ENCODE data around the gene SERPINB5. TPM values are rescaled to one million over a fixed set of nuclear protein-coding genes. Genes with fewer than 3 reads are reported as not detected.

Gene SERPINB5
- polyA plus RNA-seq, 2 of the 4 experiments (the other 2 are of a cell fraction): 0.08 to 0.12 TPM

DNA sequence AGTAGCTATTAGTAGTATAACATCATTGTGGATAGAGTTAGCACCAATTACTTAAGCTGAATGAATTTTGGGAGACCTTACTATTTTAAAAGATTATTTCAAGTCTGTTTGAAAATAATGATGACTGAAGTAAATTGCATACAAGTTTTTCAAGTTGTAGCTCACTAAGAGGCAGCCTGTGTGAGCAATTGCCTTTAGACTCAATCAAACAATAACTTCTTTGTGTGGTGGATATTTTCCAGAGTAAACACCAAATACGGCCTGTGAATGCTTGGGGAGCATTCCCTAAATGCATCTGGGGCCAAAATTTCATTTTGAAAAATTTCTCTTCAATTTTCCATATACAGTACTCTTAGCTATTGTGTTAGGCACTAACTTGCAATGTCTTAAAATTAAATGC is 73.3 kb downstream of the SERPINB5 start:
- Histone ChIP-seq H3K27ac (no peak overlapping the region), H3K4me2 (no peak overlapping the region), H3K4me3 (no peak overlapping the region), H3K4me1 (no peaks in the 10 kb centered on the region), H3K9me3 (no peaks in the 10 kb centered on the region)
- CTCF ChIA-PET: interaction anchor here (0.8 kb wide), 1 partner anchor 32 kb away, joined by 3 read pairs; no protein-coding TSS in a partner anchor
- no peak for ATAC-seq
- no peak for FAIRE-seq
- POLR2A ChIA-PET: no interaction called here
- 22% methylated on average over 1 of the region's 1 CpG for WGBS (ENCODE audit: missing lambda C conversion rate)
- DNase-seq (ENCODE audit: low read depth in 1 of 2, low spot score in 1 of 2): no peak
- TF ChIP-seq RAD21 (conservative IDR thresholded peaks at IDR 0.05 in 1 of 2, IDR thresholded peaks at IDR 0.05 in 1 of 2) (no peak), SMC3 (IDR thresholded peaks at IDR 0.05) (no peak), NFE2L2 (conservative IDR thresholded peaks at IDR 0.05; ENCODE audit: low read length) (no peak), ZC3H11A (IDR thresholded peaks at IDR 0.05) (no peak), FOSB (CRISPR knock-in tag; IDR thresholded peaks at IDR 0.05) (no peak), CBX8 (IDR thresholded peaks at IDR 0.05) (no peak), POLR2AphosphoS2 (conservative IDR thresholded peaks at IDR 0.05; ENCODE audit: low read length) (no peak), GATA3 (IDR thresholded peaks at IDR 0.05; ENCODE audit: borderline replicate concordance) (no peak), MYC (IDR thresholded peaks at IDR 0.05; ENCODE audit: borderline replicate concordance, low read length) (no peak), MAFK (IDR thresholded peaks at IDR 0.05; ENCODE audit: partially characterized antibody) (no peak), FOXS1 (CRISPR knock-in tag; IDR thresholded peaks at IDR 0.05) (no peak), JUN (IDR thresholded peaks at IDR 0.05) (no peak), CHD4 (IDR thresholded peaks at IDR 0.05; ENCODE audit: borderline replicate concordance) (no peak), HEYL (CRISPR knock-in tag; IDR thresholded peaks at IDR 0.05) (no peak), CBX2 (IDR thresholded peaks at IDR 0.05; ENCODE audit: borderline replicate concordance, low read depth) (no peak), EHF (CRISPR knock-in tag; IDR thresholded peaks at IDR 0.05) (no peak), MAZ (IDR thresholded peaks at IDR 0.05; ENCODE audit: borderline replicate concordance, low read depth, low read length) (no peak)
- TF ChIP-seq, protein P1, sequence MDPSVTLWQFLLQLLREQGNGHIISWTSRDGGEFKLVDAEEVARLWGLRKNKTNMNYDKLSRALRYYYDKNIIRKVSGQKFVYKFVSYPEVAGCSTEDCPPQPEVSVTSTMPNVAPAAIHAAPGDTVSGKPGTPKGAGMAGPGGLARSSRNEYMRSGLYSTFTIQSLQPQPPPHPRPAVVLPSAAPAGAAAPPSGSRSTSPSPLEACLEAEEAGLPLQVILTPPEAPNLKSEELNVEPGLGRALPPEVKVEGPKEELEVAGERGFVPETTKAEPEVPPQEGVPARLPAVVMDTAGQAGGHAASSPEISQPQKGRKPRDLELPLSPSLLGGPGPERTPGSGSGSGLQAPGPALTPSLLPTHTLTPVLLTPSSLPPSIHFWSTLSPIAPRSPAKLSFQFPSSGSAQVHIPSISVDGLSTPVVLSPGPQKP (IDR thresholded peaks at IDR 0.05; ENCODE audit: low read depth, low read length): no peak
- TF ChIP-seq, protein P2, sequence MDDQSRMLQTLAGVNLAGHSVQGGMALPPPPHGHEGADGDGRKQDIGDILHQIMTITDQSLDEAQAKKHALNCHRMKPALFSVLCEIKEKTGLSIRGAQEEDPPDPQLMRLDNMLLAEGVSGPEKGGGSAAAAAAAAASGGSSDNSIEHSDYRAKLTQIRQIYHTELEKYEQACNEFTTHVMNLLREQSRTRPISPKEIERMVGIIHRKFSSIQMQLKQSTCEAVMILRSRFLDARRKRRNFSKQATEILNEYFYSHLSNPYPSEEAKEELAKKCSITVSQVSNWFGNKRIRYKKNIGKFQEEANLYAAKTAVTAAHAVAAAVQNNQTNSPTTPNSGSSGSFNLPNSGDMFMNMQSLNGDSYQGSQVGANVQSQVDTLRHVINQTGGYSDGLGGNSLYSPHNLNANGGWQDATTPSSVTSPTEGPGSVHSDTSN (IDR thresholded peaks at IDR 0.05): no peak

DNA sequence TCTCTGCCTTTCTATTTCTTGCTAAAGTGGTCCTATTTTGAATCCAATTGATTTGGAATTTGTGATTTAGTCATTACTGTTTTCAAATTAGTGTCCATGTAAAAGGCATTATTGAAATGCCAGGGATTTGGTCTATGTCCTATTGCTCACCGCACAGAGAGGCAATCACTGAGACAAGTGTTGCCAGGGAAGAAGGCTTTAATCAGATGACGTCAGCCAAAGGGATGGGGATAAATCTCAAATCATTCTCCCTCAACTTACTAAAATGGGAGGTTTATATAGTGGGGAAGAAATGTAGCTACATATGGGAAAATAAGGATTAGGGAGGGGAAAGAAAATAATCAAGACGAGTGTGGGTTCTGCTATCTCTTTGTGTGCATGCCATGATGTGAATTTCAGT is 75.0 kb downstream of the SERPINB5 start:
- no peak overlapping the region for H3K4me2 ChIP-seq
- ChIA-PET CTCF (no interaction called here), POLR2A (no interaction called here)
- H3K9me3 ChIP-seq: no peaks in the 10 kb centered on the region
- no peak overlapping the region for H3K4me3 ChIP-seq
- H3K27ac ChIP-seq: no peak overlapping the region
- TF ChIP-seq, protein P3, sequence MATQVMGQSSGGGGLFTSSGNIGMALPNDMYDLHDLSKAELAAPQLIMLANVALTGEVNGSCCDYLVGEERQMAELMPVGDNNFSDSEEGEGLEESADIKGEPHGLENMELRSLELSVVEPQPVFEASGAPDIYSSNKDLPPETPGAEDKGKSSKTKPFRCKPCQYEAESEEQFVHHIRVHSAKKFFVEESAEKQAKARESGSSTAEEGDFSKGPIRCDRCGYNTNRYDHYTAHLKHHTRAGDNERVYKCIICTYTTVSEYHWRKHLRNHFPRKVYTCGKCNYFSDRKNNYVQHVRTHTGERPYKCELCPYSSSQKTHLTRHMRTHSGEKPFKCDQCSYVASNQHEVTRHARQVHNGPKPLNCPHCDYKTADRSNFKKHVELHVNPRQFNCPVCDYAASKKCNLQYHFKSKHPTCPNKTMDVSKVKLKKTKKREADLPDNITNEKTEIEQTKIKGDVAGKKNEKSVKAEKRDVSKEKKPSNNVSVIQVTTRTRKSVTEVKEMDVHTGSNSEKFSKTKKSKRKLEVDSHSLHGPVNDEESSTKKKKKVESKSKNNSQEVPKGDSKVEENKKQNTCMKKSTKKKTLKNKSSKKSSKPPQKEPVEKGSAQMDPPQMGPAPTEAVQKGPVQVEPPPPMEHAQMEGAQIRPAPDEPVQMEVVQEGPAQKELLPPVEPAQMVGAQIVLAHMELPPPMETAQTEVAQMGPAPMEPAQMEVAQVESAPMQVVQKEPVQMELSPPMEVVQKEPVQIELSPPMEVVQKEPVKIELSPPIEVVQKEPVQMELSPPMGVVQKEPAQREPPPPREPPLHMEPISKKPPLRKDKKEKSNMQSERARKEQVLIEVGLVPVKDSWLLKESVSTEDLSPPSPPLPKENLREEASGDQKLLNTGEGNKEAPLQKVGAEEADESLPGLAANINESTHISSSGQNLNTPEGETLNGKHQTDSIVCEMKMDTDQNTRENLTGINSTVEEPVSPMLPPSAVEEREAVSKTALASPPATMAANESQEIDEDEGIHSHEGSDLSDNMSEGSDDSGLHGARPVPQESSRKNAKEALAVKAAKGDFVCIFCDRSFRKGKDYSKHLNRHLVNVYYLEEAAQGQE (IDR thresholded peaks at IDR 0.05): no peak
- TF ChIP-seq POLR2A (IDR thresholded peaks at IDR 0.05; ENCODE audit: low read length): no peak
- H3K4me1 ChIP-seq: no peaks in the 10 kb centered on the region
- ATAC-seq (no peak), FAIRE-seq (no peak), DNase-seq (ENCODE audit: low read depth in 1 of 2, low spot score in 1 of 2) (no peak)
- 60% methylated on average over 3 of the region's 3 CpGs for WGBS (ENCODE audit: missing lambda C conversion rate)

Data from A549 (cell line).